ENCODE data around the gene NTN5. TPM values are rescaled to one million over a fixed set of nuclear protein-coding genes. Genes with fewer than 3 reads are reported as not detected.

Gene NTN5
- total and polyA plus RNA-seq, 9 of the 15 experiments (the other 6 are each of a cell fraction or from before 2014, with no cell fraction given) = not detected

- no peak for TF ChIP-seq ZNF584 (CRISPR knock-in tag; IDR thresholded peaks at IDR 0.05; ENCODE audit: low read depth)
- TF ChIP-seq ZNF766 (CRISPR knock-in tag; conservative IDR thresholded peaks at IDR 0.05) = no peak
- TF ChIP-seq SMAD1 (IDR thresholded peaks at IDR 0.05; ENCODE audit: low read depth, low read length, partially characterized antibody) = no peak
- peak; percentile 40; the same call in 1 of the 2 replicates for TF ChIP-seq CEBPG (CRISPR knock-in tag; IDR thresholded peaks at IDR 0.05)
- TF ChIP-seq CEBPG (tag; conservative IDR thresholded peaks at IDR 0.05 in 1 of 2, IDR thresholded peaks at IDR 0.05 in 1 of 2) = no peak
- TF ChIP-seq ZNF699 (CRISPR knock-in tag; IDR thresholded peaks at IDR 0.05; ENCODE audit: insufficient replicate concordance) = no peak
- peak; percentile 70 for TF ChIP-seq CREM (IDR thresholded peaks at IDR 0.05; ENCODE audit: low read depth)
- no peak for TF ChIP-seq ZNF717 (CRISPR knock-in tag; IDR thresholded peaks at IDR 0.05)
- TF ChIP-seq ZFX (CRISPR knock-in tag; IDR thresholded peaks at IDR 0.05) = peak; percentile 58
- no peak for TF ChIP-seq ELF2 (CRISPR knock-in tag; IDR thresholded peaks at IDR 0.05)
- TF ChIP-seq CLOCK (CRISPR knock-in tag; IDR thresholded peaks at IDR 0.05; ENCODE audit: borderline replicate concordance) = no peak
- TF ChIP-seq SMAD3 (CRISPR knock-in tag; conservative IDR thresholded peaks at IDR 0.05) = no peak
- no peak for TF ChIP-seq MCM3 (IDR thresholded peaks at IDR 0.05)
- no peak for TF ChIP-seq IFI16 (CRISPR knock-in tag; IDR thresholded peaks at IDR 0.05)
- TF ChIP-seq ARNT (IDR thresholded peaks at IDR 0.05) = no peak
- no peak for TF ChIP-seq RBM39 (optimal IDR thresholded peaks at IDR 0.05; ENCODE audit: low read depth, low read length)
- no peak for TF ChIP-seq ELF1 (tag; IDR thresholded peaks at IDR 0.05)
- TF ChIP-seq ATF1 (CRISPR knock-in tag; IDR thresholded peaks at IDR 0.05) = no peak; the same call in 1 of the 2 replicates
- peak; percentile 83 for TF ChIP-seq ATF1 (tag; IDR thresholded peaks at IDR 0.05)
- TF ChIP-seq PRDM10 (IDR thresholded peaks at IDR 0.05; ENCODE audit: partially characterized antibody) = peak; percentile 71
- no peak for TF ChIP-seq COPS2 (conservative IDR thresholded peaks at IDR 0.05)
- TF ChIP-seq TCF15 (CRISPR knock-in tag; IDR thresholded peaks at IDR 0.05) = no peak
- TF ChIP-seq ZNF12 (CRISPR knock-in tag; IDR thresholded peaks at IDR 0.05) = no peak
These were observed 41.3 kb upstream of the NTN5 start (continued) for GRCh38 chr19:48713864-48714755.
